H9 (cell line): Measurements from ENCODE around the gene C1QA. TPM values are rescaled to one million over a fixed set of nuclear protein-coding genes. Genes with fewer than 3 reads are reported as not detected.

Source experiments
- DNase-seq: peaks from one replicate; pipeline ENCODE4 v3.0.0-alpha.2; 2017
- H2AFZ ChIP-seq: one replicate; pipeline ENCODE4 v1.6.1; 2013; ENCODE audit warnings: mild to moderate bottlenecking, low read length, control low read depth, moderate library complexity
- H2AK5ac ChIP-seq: 2 replicates; pipeline ENCODE4 v1.6.1; 2013; ENCODE audit warnings: low read length, control low read depth, mixed read lengths; ENCODE audit not compliant: insufficient read length
- H2BK120ac ChIP-seq: one replicate; pipeline ENCODE4 v1.6.1; 2013; ENCODE audit warnings: low read depth, mild to moderate bottlenecking, low read length, control low read depth, inconsistent platforms; ENCODE audit not compliant: poor library complexity, severe bottlenecking
- H2BK12ac ChIP-seq: 2 replicates; pipeline ENCODE4 v1.6.1; 2013; ENCODE audit warnings: low read length, control low read depth, mixed read lengths, low read depth; ENCODE audit not compliant: insufficient read length
- H2BK15ac ChIP-seq: 2 replicates; pipeline ENCODE4 v1.6.1; 2013; ENCODE audit warnings: low read depth, low read length, control low read depth
- H2BK20ac ChIP-seq: one replicate; pipeline ENCODE4 v1.6.1; 2013; ENCODE audit warnings: low read depth, mild to moderate bottlenecking, low read length, control low read depth, inconsistent platforms; ENCODE audit not compliant: poor library complexity, severe bottlenecking
- H2BK5ac ChIP-seq: 2 replicates; pipeline ENCODE4 v1.6.1; 2013; ENCODE audit warnings: low read length, control low read depth, mixed read lengths; ENCODE audit not compliant: insufficient read length
- H3K14ac ChIP-seq: 2 replicates; pipeline ENCODE4 v1.6.1; 2013; ENCODE audit warnings: low read length, control low read depth; ENCODE audit not compliant: insufficient read depth
- H3K18ac ChIP-seq: 2 replicates; pipeline ENCODE4 v1.6.1; 2013; ENCODE audit warnings: low read depth, mild to moderate bottlenecking, mixed read lengths, low read length, control low read depth; ENCODE audit not compliant: insufficient read length
- H3K23ac ChIP-seq: 2 replicates; pipeline ENCODE4 v1.6.1; 2013; ENCODE audit warnings: low read length, control low read depth, mixed read lengths, low read depth; ENCODE audit not compliant: insufficient read length
- H3K23me2 ChIP-seq: 2 replicates; pipeline ENCODE4 v1.6.1; 2013; ENCODE audit warnings: low read depth, mild to moderate bottlenecking, mixed read lengths, low read length, control low read depth; ENCODE audit not compliant: insufficient read length, poor library complexity, severe bottlenecking
- H3K27ac ChIP-seq: 2 replicates; pipeline ENCODE4 v1.5.1; 2013; ENCODE audit warnings: low read length, control low read depth, mixed read lengths, low read depth; ENCODE audit not compliant: insufficient read length
- H3K27me3 ChIP-seq: 2 replicates; pipeline ENCODE4 v1.6.1; 2013; ENCODE audit warnings: low read length, control low read depth, inconsistent platforms; ENCODE audit not compliant: insufficient read depth
- H3K4ac ChIP-seq: 2 replicates; pipeline ENCODE4 v1.6.1; 2013; ENCODE audit warnings: low read depth, mild to moderate bottlenecking, control low read depth, inconsistent platforms, low read length, moderate library complexity
- H3K4me1 ChIP-seq: 2 replicates; pipeline ENCODE4 v1.6.1; 2013; ENCODE audit warnings: low read length, control low read depth, inconsistent platforms; ENCODE audit not compliant: insufficient read depth
- H3K4me2 ChIP-seq: 2 replicates; pipeline ENCODE4 v1.6.1; 2013; ENCODE audit warnings: low read length, control low read depth, mixed read lengths; ENCODE audit not compliant: insufficient read length, insufficient read depth
- H3K56ac ChIP-seq: 2 replicates; pipeline ENCODE4 v1.6.1; 2013; ENCODE audit warnings: low read depth, mild to moderate bottlenecking, mixed read lengths, low read length, control low read depth; ENCODE audit not compliant: insufficient read length
- H3K79me1 ChIP-seq: 2 replicates; pipeline ENCODE4 v1.6.1; 2013; ENCODE audit warnings: low read depth, mild to moderate bottlenecking, moderate library complexity, low read length, control low read depth, inconsistent platforms; ENCODE audit not compliant: insufficient read depth, poor library complexity, severe bottlenecking
- H3K79me2 ChIP-seq: 2 replicates; pipeline ENCODE4 v1.6.1; 2013; ENCODE audit warnings: low read length, control low read depth, inconsistent platforms; ENCODE audit not compliant: insufficient read depth
- H3K9ac ChIP-seq: 2 replicates; pipeline ENCODE4 v1.6.1; 2013; ENCODE audit warnings: low read length, control low read depth, mixed read lengths; ENCODE audit not compliant: insufficient read length; ENCODE audit errors: extremely low read depth
- H3K9me3 ChIP-seq: one replicate; pipeline ENCODE4 v1.6.1; 2013; ENCODE audit warnings: low read depth, low read length, inconsistent platforms; ENCODE audit not compliant: control insufficient read depth
- H3T11ph ChIP-seq: one replicate; pipeline ENCODE4 v1.6.1; 2013; ENCODE audit warnings: mild to moderate bottlenecking, low read length, control low read depth, inconsistent platforms
- H4K20me1 ChIP-seq: one replicate; pipeline ENCODE4 v1.6.1; 2013; ENCODE audit not compliant: control insufficient read depth, insufficient read length, insufficient read depth
- H4K5ac ChIP-seq: 2 replicates; pipeline ENCODE4 v1.6.1; 2013; ENCODE audit warnings: low read depth, mild to moderate bottlenecking, mixed read lengths, low read length, control low read depth; ENCODE audit not compliant: insufficient read length
- H4K8ac ChIP-seq: replicated peaks from 2 replicates; pipeline ENCODE4 v1.6.1; 2013; ENCODE audit warnings: low read length, control low read depth, mixed read lengths, low read depth; ENCODE audit not compliant: insufficient read length
- H4K91ac ChIP-seq: 2 replicates; pipeline ENCODE4 v1.6.1; 2013; ENCODE audit warnings: low read depth, mild to moderate bottlenecking, moderate library complexity, mixed read lengths, low read length, control low read depth; ENCODE audit not compliant: insufficient read length
- H3K27ac Mint-ChIP-seq, 3 experiments: 2 replicates in 2 of 3; 3 replicates in 1 of 3; pipeline ENCODE4 v1.8.0; 2020 to 2021; ENCODE audit warnings: mixed read lengths in 3 of 3, mild to moderate bottlenecking in 1 of 3, moderate library complexity in 1 of 3
- H3K27me3 Mint-ChIP-seq: 2 replicates; pipeline ENCODE4 v1.8.0; 2021; ENCODE audit warnings: low read depth, mild to moderate bottlenecking, moderate library complexity, mixed read lengths
- H3K36me3 Mint-ChIP-seq, 3 experiments: 2 replicates in 2 of 3; 3 replicates in 1 of 3; pipeline ENCODE4 v1.8.0; 2020 to 2021; ENCODE audit warnings: low read depth in 3 of 3, mixed read lengths in 3 of 3; ENCODE audit not compliant: insufficient read depth in 1 of 3
- H3K4me1 Mint-ChIP-seq, 2 experiments: 2 replicates each; pipeline ENCODE4 v1.8.0; 2020; ENCODE audit warnings: mixed read lengths in 2 of 2
- H3K4me3 Mint-ChIP-seq, 2 experiments: 2 replicates in 1 of 2; 3 replicates in 1 of 2; pipeline ENCODE4 v1.8.0; 2020 to 2021; ENCODE audit warnings: mild to moderate bottlenecking in 2 of 2, mixed read lengths in 2 of 2, moderate library complexity in 1 of 2
- H3K9me3 Mint-ChIP-seq, 2 experiments: 2 replicates in 1 of 2; 3 replicates in 1 of 2; pipeline ENCODE4 v1.8.0; 2020; ENCODE audit warnings: mild to moderate bottlenecking in 2 of 2, mixed read lengths in 2 of 2, moderate library complexity in 1 of 2
- WGBS: extraction: QIAGEN DNeasy Blood & Tissue Kit; methylation state at CpG from one replicate; pipeline ENCODE4 v1.1.7; 2013; ENCODE audit warnings: missing lambda C conversion rate, low lambda C conversion rate, mixed read lengths; ENCODE audit not compliant: insufficient read length; ENCODE audit errors: extremely low coverage; 5-methylcytosine and 5-hydroxymethylcytosine counted together
- total RNA-seq: library from RNA; stranded (reverse); gene quantifications from 2 replicates; pipeline ENCODE4 v1.2.1, GENCODE V29; 2021
- TF ChIP-seq, protein P1 (sequence below): fragments of 200-600 bp; sonication (generic); conservative IDR thresholded peaks from 3 replicates; pipeline ENCODE4 v1.8.0; 2021; ENCODE audit warnings: antibody characterized with exemption, mild to moderate bottlenecking

Gene C1QA
- total RNA-seq, 1 experiment from 2014 or later = not detected

DNA sequence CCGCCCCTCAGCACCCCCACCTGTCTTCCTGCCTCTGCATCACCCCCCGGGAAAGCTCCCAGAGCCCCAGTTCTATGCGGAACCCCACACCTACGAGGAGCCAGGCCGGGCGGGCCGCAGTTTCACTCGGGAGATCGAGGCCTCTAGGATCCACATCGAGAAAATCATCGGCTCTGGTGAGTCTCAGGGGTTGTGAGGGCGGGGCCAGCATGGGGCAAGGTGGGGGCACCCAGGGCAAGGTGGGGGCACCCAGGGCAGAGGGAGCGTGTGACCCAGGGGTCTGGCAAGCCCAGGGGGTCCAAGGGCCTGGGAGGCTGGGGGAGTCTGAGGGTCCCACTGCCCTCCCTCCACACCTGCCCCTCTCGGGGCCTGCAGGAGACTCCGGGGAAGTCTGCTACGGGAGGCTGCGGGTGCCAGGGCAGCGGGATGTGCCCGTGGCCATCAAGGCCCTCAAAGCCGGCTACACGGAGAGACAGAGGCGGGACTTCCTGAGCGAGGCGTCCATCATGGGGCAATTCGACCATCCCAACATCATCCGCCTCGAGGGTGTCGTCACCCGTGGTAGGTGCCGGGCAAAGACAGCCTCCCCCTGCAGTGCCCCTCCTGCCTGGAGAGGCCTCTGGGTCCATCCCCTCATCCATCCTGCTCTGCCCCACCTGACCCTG is 39.0 kb upstream of the C1QA start:
- no peak overlapping the region for H2BK5ac ChIP-seq
- no peaks in the 10 kb centered on the region for H4K20me1 ChIP-seq
- H3T11ph ChIP-seq = no peak overlapping the region
- H4K91ac ChIP-seq = no peak overlapping the region
- no peak for DNase-seq
- Mint-ChIP-seq H3K4me3 (no peak overlapping the region), H3K9me3 (no peaks in the 10 kb centered on the region), H3K4me1 (peaks cover 2 to 13% of the 10 kb centered on the region in 2 experiments; a peak in 2 of 4 replicates), H3K27me3 (peaks cover 5% of the 10 kb centered on the region), H3K36me3 (no peaks in the 10 kb centered on the region), H3K27ac (no peak overlapping the region)
- no peaks in the 10 kb centered on the region for H3K23me2 ChIP-seq
- TF ChIP-seq, protein P1, sequence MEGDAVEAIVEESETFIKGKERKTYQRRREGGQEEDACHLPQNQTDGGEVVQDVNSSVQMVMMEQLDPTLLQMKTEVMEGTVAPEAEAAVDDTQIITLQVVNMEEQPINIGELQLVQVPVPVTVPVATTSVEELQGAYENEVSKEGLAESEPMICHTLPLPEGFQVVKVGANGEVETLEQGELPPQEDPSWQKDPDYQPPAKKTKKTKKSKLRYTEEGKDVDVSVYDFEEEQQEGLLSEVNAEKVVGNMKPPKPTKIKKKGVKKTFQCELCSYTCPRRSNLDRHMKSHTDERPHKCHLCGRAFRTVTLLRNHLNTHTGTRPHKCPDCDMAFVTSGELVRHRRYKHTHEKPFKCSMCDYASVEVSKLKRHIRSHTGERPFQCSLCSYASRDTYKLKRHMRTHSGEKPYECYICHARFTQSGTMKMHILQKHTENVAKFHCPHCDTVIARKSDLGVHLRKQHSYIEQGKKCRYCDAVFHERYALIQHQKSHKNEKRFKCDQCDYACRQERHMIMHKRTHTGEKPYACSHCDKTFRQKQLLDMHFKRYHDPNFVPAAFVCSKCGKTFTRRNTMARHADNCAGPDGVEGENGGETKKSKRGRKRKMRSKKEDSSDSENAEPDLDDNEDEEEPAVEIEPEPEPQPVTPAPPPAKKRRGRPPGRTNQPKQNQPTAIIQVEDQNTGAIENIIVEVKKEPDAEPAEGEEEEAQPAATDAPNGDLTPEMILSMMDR = no peak
- H2AK5ac ChIP-seq = no peak overlapping the region
- H3K4me2 ChIP-seq = no peak overlapping the region
- H3K27me3 ChIP-seq = no peaks in the 10 kb centered on the region
- no peaks in the 10 kb centered on the region for H3K79me2 ChIP-seq
- no peak overlapping the region for H3K4ac ChIP-seq
- H2BK20ac ChIP-seq = no peak overlapping the region
- H2BK120ac ChIP-seq = no peak overlapping the region
- H3K18ac ChIP-seq = no peak overlapping the region
- no peak overlapping the region for H4K8ac ChIP-seq
- H3K14ac ChIP-seq = no peak overlapping the region; the same call in 1 of the 2 replicates
- no peaks in the 10 kb centered on the region for H3K79me1 ChIP-seq
- H3K4me1 ChIP-seq = no peaks in the 10 kb centered on the region
- H2BK15ac ChIP-seq = no peak overlapping the region
- no peak overlapping the region for H4K5ac ChIP-seq
- H2BK12ac ChIP-seq = no peak overlapping the region
- no peak overlapping the region for H3K56ac ChIP-seq
- H3K9me3 ChIP-seq = no peaks in the 10 kb centered on the region
- H3K9ac ChIP-seq = no peak overlapping the region
- H3K23ac ChIP-seq = no peak overlapping the region
- no peak overlapping the region for H2AFZ ChIP-seq
- H3K27ac ChIP-seq = no peak overlapping the region
- WGBS = no CpG with 5 or more reads among the region's 30 CpGs
